Measurements from ENCODE around the gene CENPB.

DNA sequence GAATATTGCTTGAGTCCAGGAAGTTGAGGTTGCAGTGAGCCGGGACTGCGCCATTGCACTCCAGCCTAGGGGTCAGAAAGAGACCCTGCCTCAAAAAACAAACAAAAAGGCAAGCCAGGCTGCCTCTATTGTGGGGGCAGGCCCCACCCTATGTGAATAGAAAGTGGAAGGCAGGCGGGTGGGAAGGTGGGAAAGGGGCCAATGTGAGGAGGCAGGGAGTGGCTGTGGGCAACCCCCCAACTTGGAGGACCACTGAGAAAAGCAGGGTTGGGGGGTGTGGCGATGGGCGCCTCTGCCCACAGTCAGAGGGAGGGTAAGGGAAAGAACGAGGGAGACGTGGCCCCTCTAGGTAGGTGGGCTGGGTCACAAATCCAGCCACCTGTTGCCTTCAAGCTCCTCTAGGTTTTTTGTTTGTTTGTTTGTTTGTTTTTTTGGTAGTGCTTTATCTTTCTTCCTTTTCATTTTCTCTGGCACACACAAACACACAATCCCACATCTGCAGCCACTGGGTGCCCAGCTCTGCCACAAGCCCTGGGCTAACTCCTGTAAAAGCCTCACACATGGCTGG lies 28.5 kb upstream of the CENPB start:
- TF ChIP-seq, protein P1, sequence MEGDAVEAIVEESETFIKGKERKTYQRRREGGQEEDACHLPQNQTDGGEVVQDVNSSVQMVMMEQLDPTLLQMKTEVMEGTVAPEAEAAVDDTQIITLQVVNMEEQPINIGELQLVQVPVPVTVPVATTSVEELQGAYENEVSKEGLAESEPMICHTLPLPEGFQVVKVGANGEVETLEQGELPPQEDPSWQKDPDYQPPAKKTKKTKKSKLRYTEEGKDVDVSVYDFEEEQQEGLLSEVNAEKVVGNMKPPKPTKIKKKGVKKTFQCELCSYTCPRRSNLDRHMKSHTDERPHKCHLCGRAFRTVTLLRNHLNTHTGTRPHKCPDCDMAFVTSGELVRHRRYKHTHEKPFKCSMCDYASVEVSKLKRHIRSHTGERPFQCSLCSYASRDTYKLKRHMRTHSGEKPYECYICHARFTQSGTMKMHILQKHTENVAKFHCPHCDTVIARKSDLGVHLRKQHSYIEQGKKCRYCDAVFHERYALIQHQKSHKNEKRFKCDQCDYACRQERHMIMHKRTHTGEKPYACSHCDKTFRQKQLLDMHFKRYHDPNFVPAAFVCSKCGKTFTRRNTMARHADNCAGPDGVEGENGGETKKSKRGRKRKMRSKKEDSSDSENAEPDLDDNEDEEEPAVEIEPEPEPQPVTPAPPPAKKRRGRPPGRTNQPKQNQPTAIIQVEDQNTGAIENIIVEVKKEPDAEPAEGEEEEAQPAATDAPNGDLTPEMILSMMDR (IDR thresholded peaks at IDR 0.05) = no peak
- no peak for TF ChIP-seq POLR2A (IDR thresholded peaks at IDR 0.05)
- TF ChIP-seq POLR2AphosphoS5 (IDR thresholded peaks at IDR 0.05) = no peak
